MM.1S (cell line): ENCODE measurements around the gene NXPH2.

Experiments
- DNase-seq: peaks from one replicate; pipeline ENCODE4 v3.0.0-alpha.2; 2015
- H2AFZ ChIP-seq: fragments of 300-600 bp; sonication (generic); 2 replicates; pipeline ENCODE4 v1.6.0; 2016; ENCODE audit warnings: antibody characterized with exemption, low read length
- H3F3A ChIP-seq: fragments of 300-600 bp; sonication (generic); 2 replicates; pipeline ENCODE4 v1.6.1; 2016; ENCODE audit warnings: mild to moderate bottlenecking, antibody characterized with exemption, low read length, moderate library complexity, mixed read lengths; ENCODE audit not compliant: insufficient read depth
- H3K27ac ChIP-seq: fragments of 300-600 bp; sonication (generic); 2 replicates; pipeline ENCODE4 v1.5.1; 2016; ENCODE audit warnings: mild to moderate bottlenecking, low read length
- H3K27me3 ChIP-seq: fragments of 300-600 bp; sonication (generic); replicated peaks from 2 replicates; pipeline ENCODE4 v1.6.0; 2016; ENCODE audit warnings: low read length; ENCODE audit not compliant: insufficient read depth
- H3K36me3 ChIP-seq: fragments of 300-600 bp; sonication (generic); replicated peaks from 2 replicates; pipeline ENCODE4 v1.6.1; 2016; ENCODE audit warnings: mild to moderate bottlenecking, low read length, mixed read lengths; ENCODE audit not compliant: insufficient read depth
- H3K4me1 ChIP-seq: fragments of 300-600 bp; sonication (generic); 2 replicates; pipeline ENCODE4 v1.6.1; 2016; ENCODE audit warnings: low read length, mixed read lengths
- H3K4me2 ChIP-seq: fragments of 300-600 bp; sonication (generic); 2 replicates; pipeline ENCODE4 v1.6.0; 2016; ENCODE audit warnings: low read depth, low read length
- H3K4me3 ChIP-seq: fragments of 300-600 bp; sonication (generic); 2 replicates; pipeline ENCODE4 v1.5.1; 2016; ENCODE audit warnings: low read length, mixed read lengths
- H3K79me2 ChIP-seq: fragments of 300-600 bp; sonication (generic); 2 replicates; pipeline ENCODE4 v1.6.1; 2016; ENCODE audit warnings: mixed run types, low read length, mixed read lengths
- H3K9ac ChIP-seq: fragments of 300-600 bp; sonication (generic); 2 replicates; pipeline ENCODE4 v1.6.1; 2016; ENCODE audit warnings: low read length, mixed read lengths
- H3K9me2 ChIP-seq: fragments of 300-600 bp; sonication (generic); replicated peaks from 2 replicates; pipeline ENCODE4 v1.6.1; 2016; ENCODE audit warnings: mild to moderate bottlenecking, low read length, mixed read lengths; ENCODE audit not compliant: insufficient read depth
- H3K9me3 ChIP-seq: fragments of 300-600 bp; sonication (generic); replicated peaks from 2 replicates; pipeline ENCODE4 v1.6.1; 2016; ENCODE audit warnings: mild to moderate bottlenecking, low read length, mixed read lengths; ENCODE audit not compliant: insufficient read depth
- H4K20me1 ChIP-seq: fragments of 300-600 bp; sonication (generic); 2 replicates; pipeline ENCODE4 v1.6.1; 2016; ENCODE audit warnings: mild to moderate bottlenecking, low read length, moderate library complexity, mixed read lengths; ENCODE audit not compliant: insufficient read depth
- CTCF ChIP-seq: fragments of 300-600 bp; sonication (generic); IDR thresholded peaks from 2 replicates; pipeline ENCODE4 v1.5.1; 2016; ENCODE audit warnings: antibody characterized with exemption, low read length, mixed read lengths
- EZH2 ChIP-seq: fragments of 300-600 bp; sonication (generic); optimal IDR thresholded peaks from 2 replicates; pipeline ENCODE3; 2017; ENCODE audit warnings: low read depth, mild to moderate bottlenecking, antibody characterized with exemption, low read length, mixed read lengths
- EZH2phosphoT487 ChIP-seq: fragments of 300-600 bp; sonication (generic); IDR thresholded peaks from 2 replicates; pipeline ENCODE4 v1.6.1; 2018; ENCODE audit warnings: antibody characterized with exemption, low read length

The NXPH2 gene

GRCh38 chr2:138703242-138703641 lies 76.9 kb downstream of the NXPH2 start:
- Histone ChIP-seq H3K9ac (no peak overlapping the region), H3K79me2 (no peaks in the 10 kb centered on the region), H2AFZ (no peak overlapping the region), H3K9me2 (no peaks in the 10 kb centered on the region), H3K4me3 (no peak overlapping the region), H3F3A (no peaks in the 10 kb centered on the region), H3K4me2 (no peak overlapping the region), H3K9me3 (no peaks in the 10 kb centered on the region), H4K20me1 (no peaks in the 10 kb centered on the region), H3K27me3 (no peaks in the 10 kb centered on the region), H3K4me1 (no peaks in the 10 kb centered on the region), H3K27ac (no peak overlapping the region), H3K36me3 (no peaks in the 10 kb centered on the region)
- no peak for DNase-seq
- no peak for TF ChIP-seq EZH2phosphoT487
- no peak for TF ChIP-seq EZH2

- Histone ChIP-seq H4K20me1 (no peaks in the 10 kb centered on the region), H3K27me3 (no peaks in the 10 kb centered on the region), H3K9me2 (no peaks in the 10 kb centered on the region), H3K4me2 (no peak overlapping the region), H3K27ac (no peak overlapping the region), H3K4me3 (no peak overlapping the region), H2AFZ (no peak overlapping the region), H3F3A (no peaks in the 10 kb centered on the region), H3K79me2 (no peaks in the 10 kb centered on the region), H3K9ac (no peak overlapping the region), H3K4me1 (no peaks in the 10 kb centered on the region), H3K36me3 (no peaks in the 10 kb centered on the region), H3K9me3 (no peaks in the 10 kb centered on the region)
- DNase-seq = no peak
- TF ChIP-seq CTCF (no peak), EZH2 (no peak), EZH2phosphoT487 (no peak)
Measured at GRCh38 chr2:138700716-138701115, 79.5 kb downstream of the NXPH2 start.

- Histone ChIP-seq H3F3A (no peaks in the 10 kb centered on the region), H2AFZ (no peak overlapping the region), H3K9me2 (no peaks in the 10 kb centered on the region), H3K27me3 (no peaks in the 10 kb centered on the region), H3K79me2 (no peaks in the 10 kb centered on the region), H3K4me1 (no peaks in the 10 kb centered on the region), H3K36me3 (no peaks in the 10 kb centered on the region), H4K20me1 (no peaks in the 10 kb centered on the region), H3K9me3 (no peaks in the 10 kb centered on the region), H3K9ac (no peak overlapping the region), H3K27ac (no peak overlapping the region), H3K4me2 (no peak overlapping the region), H3K4me3 (no peak overlapping the region)
- no peak for DNase-seq
- TF ChIP-seq EZH2phosphoT487 = no peak
- TF ChIP-seq CTCF = no peak
- TF ChIP-seq EZH2 = no peak
Measured at GRCh38 chr2:138699421-138699820, 80.8 kb downstream of the NXPH2 start.

- H3K27me3 ChIP-seq = no peaks in the 10 kb centered on the region
- H3K79me2 ChIP-seq = no peaks in the 10 kb centered on the region
Measured at GRCh38 chr2:138698428-138698827, 81.8 kb downstream of the NXPH2 start.

More at GRCh38 chr2:138698428-138698827, 81.8 kb downstream of the NXPH2 start:
- Histone ChIP-seq H3K36me3 (no peaks in the 10 kb centered on the region), H3K9me3 (no peaks in the 10 kb centered on the region), H4K20me1 (no peaks in the 10 kb centered on the region), H2AFZ (no peak overlapping the region), H3K4me3 (no peak overlapping the region), H3F3A (no peaks in the 10 kb centered on the region), H3K4me2 (no peak overlapping the region), H3K27ac (no peak overlapping the region), H3K4me1 (peaks cover 6% of the 10 kb centered on the region), H3K9me2 (no peaks in the 10 kb centered on the region), H3K9ac (no peak overlapping the region)
- no peak for TF ChIP-seq EZH2
- no peak for DNase-seq
